ENCODE results near the gene DLGAP1. TPM values are rescaled to one million over a fixed set of nuclear protein-coding genes. Genes with fewer than 3 reads are reported as not detected.
A peak's percentile ranks its signal among the peaks of the same experiment; 100 is the strongest.

DLGAP1 gene
- total RNA-seq, 1 experiment from 2014 or later: not detected

DNA sequence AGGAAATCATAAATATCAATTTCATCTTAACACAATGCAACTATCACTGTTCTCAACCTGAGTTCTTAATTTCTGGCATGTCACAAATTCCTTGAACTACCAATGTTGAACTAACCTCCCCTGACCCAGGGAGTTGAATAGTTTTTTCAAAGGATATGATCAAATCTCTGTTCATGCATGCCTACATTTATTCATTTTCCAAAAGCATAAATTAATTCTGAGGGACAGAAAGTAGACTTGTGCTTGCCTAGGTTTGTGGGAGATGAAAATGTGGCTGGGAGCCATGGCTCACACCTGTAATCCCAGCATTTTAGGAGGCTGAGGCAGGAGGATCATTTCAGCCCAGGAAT is 829.4 kb downstream of the DLGAP1 start:
- POLR2A ChIA-PET: interaction anchor here (1.0 to 11.8 kb wide), 12 partner anchors 7 to 365 kb away, joined by 3 to 184 read pairs (median 56); partner anchors contain the start of genes MYL12B and TGIF1
- no peaks in the 10 kb centered on the region for H3K27me3 Mint-ChIP-seq (ENCODE audit: insufficient read depth, unreplicated experiment)
- TF ChIP-seq, protein P1, sequence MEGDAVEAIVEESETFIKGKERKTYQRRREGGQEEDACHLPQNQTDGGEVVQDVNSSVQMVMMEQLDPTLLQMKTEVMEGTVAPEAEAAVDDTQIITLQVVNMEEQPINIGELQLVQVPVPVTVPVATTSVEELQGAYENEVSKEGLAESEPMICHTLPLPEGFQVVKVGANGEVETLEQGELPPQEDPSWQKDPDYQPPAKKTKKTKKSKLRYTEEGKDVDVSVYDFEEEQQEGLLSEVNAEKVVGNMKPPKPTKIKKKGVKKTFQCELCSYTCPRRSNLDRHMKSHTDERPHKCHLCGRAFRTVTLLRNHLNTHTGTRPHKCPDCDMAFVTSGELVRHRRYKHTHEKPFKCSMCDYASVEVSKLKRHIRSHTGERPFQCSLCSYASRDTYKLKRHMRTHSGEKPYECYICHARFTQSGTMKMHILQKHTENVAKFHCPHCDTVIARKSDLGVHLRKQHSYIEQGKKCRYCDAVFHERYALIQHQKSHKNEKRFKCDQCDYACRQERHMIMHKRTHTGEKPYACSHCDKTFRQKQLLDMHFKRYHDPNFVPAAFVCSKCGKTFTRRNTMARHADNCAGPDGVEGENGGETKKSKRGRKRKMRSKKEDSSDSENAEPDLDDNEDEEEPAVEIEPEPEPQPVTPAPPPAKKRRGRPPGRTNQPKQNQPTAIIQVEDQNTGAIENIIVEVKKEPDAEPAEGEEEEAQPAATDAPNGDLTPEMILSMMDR (IDR thresholded peaks at IDR 0.05; ENCODE audit: unreplicated experiment): no peak
- BruUV-seq (replicated peaks): no TSS peak
- H3K4me3 Mint-ChIP-seq (ENCODE audit: unreplicated experiment): no peak overlapping the region
- intact Hi-C loops (cut with micrococcal nuclease): loop anchor here (2.0 kb wide), 1 partner anchor 31 kb away; no protein-coding TSS in a partner anchor
- H3K36me3 Mint-ChIP-seq (ENCODE audit: insufficient read depth, unreplicated experiment): peaks cover 6% of the 10 kb centered on the region
- no peaks in the 10 kb centered on the region for H3K9me3 Mint-ChIP-seq (ENCODE audit: unreplicated experiment)
- CTCF ChIA-PET: interaction anchor here (1.5 to 2.8 kb wide), 3 partner anchors 22 to 344 kb away, joined by 3 to 14 read pairs (median 14); no protein-coding TSS in a partner anchor
- peak overlapping the region; percentile 99 for H3K27ac Mint-ChIP-seq (ENCODE audit: low read depth, unreplicated experiment)
- no peak for DNase-seq (ENCODE audit: unreplicated experiment)
- H3K4me1 Mint-ChIP-seq (ENCODE audit: insufficient read depth, unreplicated experiment): peaks cover 35% of the 10 kb centered on the region

DNA sequence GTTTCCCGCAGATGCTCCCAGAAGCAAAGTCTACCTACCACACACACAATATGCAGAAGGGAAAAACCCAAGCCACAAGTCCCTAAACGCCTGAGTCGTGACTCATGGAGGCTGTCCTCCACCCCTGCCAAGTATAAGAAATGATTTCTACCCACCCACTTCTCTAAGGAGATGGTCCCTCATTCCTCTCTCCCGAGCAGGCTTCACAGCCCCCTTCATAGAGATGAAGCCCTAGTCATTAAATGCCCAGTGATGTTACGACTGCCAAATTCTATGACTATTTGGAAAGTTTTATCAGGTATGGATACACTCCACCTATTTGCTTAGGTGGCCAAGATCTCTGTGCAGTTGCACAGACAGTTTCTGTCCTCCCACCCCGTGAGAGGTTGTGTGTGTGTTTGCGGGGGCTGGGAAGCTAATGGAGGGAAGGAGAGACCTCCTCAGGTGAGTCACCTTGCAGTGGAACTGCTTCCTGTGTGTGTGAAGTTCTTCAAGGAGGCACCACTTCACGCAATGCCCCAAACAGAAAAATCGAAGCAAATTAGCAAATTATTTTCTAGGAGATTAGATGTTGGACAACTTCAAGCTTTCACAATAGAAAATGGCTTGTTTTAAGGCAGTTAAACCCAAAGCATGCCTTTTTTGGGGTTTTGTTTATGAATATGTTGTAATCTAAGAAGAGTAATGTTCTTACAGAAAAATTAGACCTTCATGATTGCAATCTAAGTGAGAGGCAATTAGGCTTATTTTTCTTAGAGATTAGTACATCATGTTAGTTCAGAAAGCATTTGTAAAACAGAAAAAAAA is 830.0 kb downstream of the DLGAP1 start:
- H3K36me3 Mint-ChIP-seq (ENCODE audit: insufficient read depth, unreplicated experiment): peaks cover 6% of the 10 kb centered on the region
- ChIA-PET POLR2A (interaction anchor here (0.7 to 11.8 kb wide), 24 partner anchors 8 to 378 kb away, joined by 3 to 184 read pairs (median 6); partner anchors contain the start of genes MYL12B and TGIF1), CTCF (interaction anchor here (0.6 to 2.8 kb wide), 7 partner anchors 13 to 357 kb away, joined by 3 to 14 read pairs (median 7); no protein-coding TSS in a partner anchor)
- H3K27ac Mint-ChIP-seq (ENCODE audit: low read depth, unreplicated experiment): peak overlapping the region; percentile 99
- peak overlapping the region; percentile 74 for H3K4me3 Mint-ChIP-seq (ENCODE audit: unreplicated experiment)
- H3K27me3 Mint-ChIP-seq (ENCODE audit: insufficient read depth, unreplicated experiment): no peaks in the 10 kb centered on the region
- no TSS peak for BruUV-seq (replicated peaks)
- intact Hi-C loops (cut with micrococcal nuclease): loop anchor here (1.0 to 2.0 kb wide), 5 partner anchors 22 to 344 kb away; no protein-coding TSS in a partner anchor
- no peaks in the 10 kb centered on the region for H3K9me3 Mint-ChIP-seq (ENCODE audit: unreplicated experiment)
- H3K4me1 Mint-ChIP-seq (ENCODE audit: insufficient read depth, unreplicated experiment): peaks cover 35% of the 10 kb centered on the region
- DNase-seq (ENCODE audit: unreplicated experiment): peak; percentile 92
- TF ChIP-seq, protein P1 (IDR thresholded peaks at IDR 0.05; ENCODE audit: unreplicated experiment): no peak

DNA sequence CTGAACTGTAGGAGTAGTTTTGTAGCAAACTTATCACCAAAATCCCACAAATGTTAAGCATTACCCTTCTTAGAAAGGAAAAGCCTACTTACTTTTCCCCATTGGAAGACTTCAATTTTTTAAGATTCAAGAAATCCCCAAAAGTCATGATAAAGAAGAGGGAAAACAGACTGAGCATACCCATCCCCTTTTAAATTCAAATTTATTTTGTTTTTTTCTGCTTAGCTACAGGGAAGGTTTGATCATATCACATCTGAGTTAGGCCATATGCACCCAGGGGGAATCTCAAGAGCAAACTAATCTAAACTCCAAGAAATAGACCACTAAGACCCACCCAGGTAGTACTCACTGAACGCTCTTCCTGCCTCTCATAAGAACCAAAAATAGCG is 830.6 kb downstream of the DLGAP1 start:
- H3K36me3 Mint-ChIP-seq (ENCODE audit: insufficient read depth, unreplicated experiment): peaks cover 6% of the 10 kb centered on the region
- H3K27ac Mint-ChIP-seq (ENCODE audit: low read depth, unreplicated experiment): peak overlapping the region; percentile 99
- peaks cover 35% of the 10 kb centered on the region for H3K4me1 Mint-ChIP-seq (ENCODE audit: insufficient read depth, unreplicated experiment)
- intact Hi-C loops (cut with micrococcal nuclease): loop anchor here (1.0 to 2.0 kb wide), 5 partner anchors 21 to 343 kb away; no protein-coding TSS in a partner anchor
- TF ChIP-seq, protein P1 (IDR thresholded peaks at IDR 0.05; ENCODE audit: unreplicated experiment): no peak
- CTCF ChIA-PET: interaction anchor here (0.6 to 2.8 kb wide), 9 partner anchors 13 to 356 kb away, joined by 3 to 14 read pairs (median 3); no protein-coding TSS in a partner anchor
- H3K4me3 Mint-ChIP-seq (ENCODE audit: unreplicated experiment): peak overlapping the region; percentile 74
- TSS peak; percentile 93 for BruUV-seq (replicated peaks)
- DNase-seq (ENCODE audit: unreplicated experiment): no peak
- no peaks in the 10 kb centered on the region for H3K9me3 Mint-ChIP-seq (ENCODE audit: unreplicated experiment)
- no peaks in the 10 kb centered on the region for H3K27me3 Mint-ChIP-seq (ENCODE audit: insufficient read depth, unreplicated experiment)
- POLR2A ChIA-PET: interaction anchor here (0.6 to 11.8 kb wide), 26 partner anchors 9 to 378 kb away, joined by 3 to 184 read pairs (median 5); partner anchors contain the start of genes MYL12B and TGIF1
